ENCODE measurements around the gene RSPH6A. TPM values are rescaled to one million over a fixed set of nuclear protein-coding genes. Genes with fewer than 3 reads are reported as not detected.
A peak's percentile ranks its signal among the peaks of the same experiment; 100 is the strongest.

RSPH6A gene
- polyA plus RNA-seq, 2 donors = 0.16 TPM; not detected in 1

DNA sequence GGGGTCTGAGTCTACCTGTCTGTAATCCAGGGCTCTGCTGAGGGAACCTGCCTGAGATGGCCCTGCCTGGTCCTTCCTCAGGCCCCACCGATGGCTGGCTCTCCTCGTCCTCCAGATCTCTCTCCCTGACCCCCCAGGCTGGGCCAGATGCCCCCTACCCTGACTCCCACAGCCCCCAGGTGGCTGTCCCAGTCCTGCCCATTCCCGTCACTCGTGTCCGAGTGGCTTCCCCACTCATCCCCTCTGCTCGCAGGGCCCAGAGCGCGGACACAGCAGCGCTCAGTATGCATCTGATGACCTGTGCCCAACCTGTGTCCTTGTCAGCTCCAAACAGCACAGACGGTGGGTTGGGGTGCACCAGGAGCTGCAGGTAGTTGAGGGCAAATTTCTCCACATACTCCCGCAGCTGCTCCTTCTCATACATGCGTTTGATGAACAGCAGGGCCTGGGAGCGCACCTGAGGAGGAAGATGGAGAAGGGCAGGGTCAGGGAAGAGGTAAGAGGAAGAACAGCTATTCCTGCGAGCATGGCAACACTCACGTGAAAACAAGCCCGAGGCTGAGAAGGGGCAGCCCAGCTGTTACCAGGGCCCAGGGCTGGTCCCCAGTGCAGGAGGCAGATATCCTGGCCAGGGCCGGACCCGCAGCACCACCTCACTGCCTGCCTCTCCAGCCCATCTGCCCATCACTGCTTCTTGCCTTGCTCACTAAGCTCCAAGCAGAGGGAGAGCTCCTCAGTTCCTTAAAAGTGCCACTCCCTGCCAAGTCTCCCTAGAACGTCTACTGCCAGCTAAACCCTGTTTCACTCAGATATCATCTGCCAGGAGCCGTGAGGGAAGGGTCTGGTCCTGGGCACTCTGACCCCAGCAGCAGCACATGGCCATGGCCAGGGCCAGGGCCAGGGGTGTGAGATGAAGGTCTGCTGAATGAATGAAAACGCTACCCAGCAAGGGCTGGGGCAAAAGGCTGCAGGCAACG is 11.1 kb upstream of the RSPH6A start:
- Histone ChIP-seq H3K27me3 (ENCODE audit: control insufficient read depth in 1 of 2, insufficient read depth in 2 of 2, low read length in 2 of 2) (no peaks in the 10 kb centered on the region), H3K36me3 (ENCODE audit: control insufficient read depth in 2 of 2, insufficient read depth in 2 of 2, low read length in 1 of 2) (peaks cover 22 to 65% of the 10 kb centered on the region in 2 donors), H3K27ac (ENCODE audit: low read depth in 2 of 2, low read length in 1 of 2) (no peak overlapping the region), H3K9me3 (ENCODE audit: control insufficient read depth in 2 of 2, insufficient read depth in 1 of 2, low read depth in 1 of 2, low read length in 1 of 2) (peaks cover 0 to 3% of the 10 kb centered on the region in 2 donors), H3K4me1 (ENCODE audit: control insufficient read depth in 2 of 2, insufficient read depth in 2 of 2, low read length in 1 of 2) (no peaks in the 10 kb centered on the region), H3K4me3 (ENCODE audit: low read depth in 1 of 2, low read length in 2 of 2) (no peak overlapping the region)
- WGBS, 2 donors = 87 to 92% methylated on average over 22 of the region's 22 CpGs

- H3K9me3 ChIP-seq (ENCODE audit: control insufficient read depth in 2 of 2, insufficient read depth in 1 of 2, low read depth in 1 of 2, low read length in 1 of 2) = peaks cover 0 to 3% of the 10 kb centered on the region in 2 donors
- 93 to 96% methylated on average over 8 of the region's 8 CpGs for WGBS, 2 donors
- peaks cover 25 to 65% of the 10 kb centered on the region in 2 donors for H3K36me3 ChIP-seq (ENCODE audit: control insufficient read depth in 2 of 2, insufficient read depth in 2 of 2, low read length in 1 of 2)
- no peaks in the 10 kb centered on the region for H3K27me3 ChIP-seq (ENCODE audit: control insufficient read depth in 1 of 2, insufficient read depth in 2 of 2, low read length in 2 of 2)
- no peak overlapping the region for H3K27ac ChIP-seq (ENCODE audit: low read depth in 2 of 2, low read length in 1 of 2)
- H3K4me3 ChIP-seq (ENCODE audit: low read depth in 1 of 2, low read length in 2 of 2) = no peak overlapping the region
- H3K4me1 ChIP-seq (ENCODE audit: control insufficient read depth in 2 of 2, insufficient read depth in 2 of 2, low read length in 1 of 2) = no peaks in the 10 kb centered on the region
These were observed 10.1 kb upstream of the RSPH6A start for GRCh38 chr19:45825263-45825605.

DNA sequence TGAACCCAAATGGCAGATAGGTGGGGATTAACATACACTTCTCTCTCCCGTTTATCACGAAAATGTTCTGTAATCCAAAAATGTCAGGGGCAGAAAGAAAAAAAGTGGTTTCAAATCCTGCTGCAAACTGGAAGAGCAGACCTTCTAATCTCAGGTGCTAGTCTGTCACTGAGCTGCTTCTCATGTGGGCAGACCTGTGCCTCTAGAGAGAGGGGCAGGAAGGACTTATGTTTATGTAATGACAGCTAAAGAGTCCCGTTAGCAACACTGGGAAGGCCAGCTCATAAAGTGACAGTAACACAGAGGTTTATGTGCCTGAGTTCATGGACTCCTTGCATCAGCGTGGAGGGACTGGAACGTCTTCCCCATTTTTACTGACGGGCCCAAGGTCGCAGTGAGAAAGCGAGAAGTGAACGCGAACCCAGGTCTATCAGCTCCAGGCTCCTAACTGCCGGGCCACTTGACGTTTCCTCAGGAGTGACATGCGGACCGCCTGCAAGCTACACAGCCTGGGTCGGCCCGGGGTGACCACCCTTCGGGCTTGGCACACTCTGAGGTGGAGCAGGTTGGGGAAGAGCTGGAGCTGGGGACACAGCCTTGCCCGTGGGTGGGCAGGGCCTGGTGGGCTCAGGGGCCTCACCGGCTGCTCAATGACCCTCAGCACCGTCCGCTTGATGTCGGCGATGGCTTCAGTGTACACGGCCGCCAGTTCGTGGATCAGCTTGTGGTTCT is 9.6 kb upstream of the RSPH6A start:
- H3K27me3 ChIP-seq (ENCODE audit: control insufficient read depth in 1 of 2, insufficient read depth in 2 of 2, low read length in 2 of 2) = no peaks in the 10 kb centered on the region
- peaks cover 0 to 3% of the 10 kb centered on the region in 2 donors for H3K9me3 ChIP-seq (ENCODE audit: control insufficient read depth in 2 of 2, insufficient read depth in 1 of 2, low read depth in 1 of 2, low read length in 1 of 2)
- peak overlapping the region in 1 of 2 donors; percentile 13 for H3K27ac ChIP-seq (ENCODE audit: low read depth in 2 of 2, low read length in 1 of 2)
- H3K4me1 ChIP-seq (ENCODE audit: control insufficient read depth in 2 of 2, insufficient read depth in 2 of 2, low read length in 1 of 2) = no peaks in the 10 kb centered on the region
- H3K36me3 ChIP-seq (ENCODE audit: control insufficient read depth in 2 of 2, insufficient read depth in 2 of 2, low read length in 1 of 2) = peaks cover 20 to 60% of the 10 kb centered on the region in 2 donors
- 86% methylated on average over 26 of the region's 26 CpGs for WGBS, 2 donors
- no peak overlapping the region for H3K4me3 ChIP-seq (ENCODE audit: low read depth in 1 of 2, low read length in 2 of 2)

- Histone ChIP-seq H3K27ac (ENCODE audit: low read depth in 2 of 2, low read length in 1 of 2) (peak overlapping the region in 1 of 2 donors; percentile 13), H3K4me3 (ENCODE audit: low read depth in 1 of 2, low read length in 2 of 2) (no peak overlapping the region), H3K9me3 (ENCODE audit: control insufficient read depth in 2 of 2, insufficient read depth in 1 of 2, low read depth in 1 of 2, low read length in 1 of 2) (peaks cover 0 to 3% of the 10 kb centered on the region in 2 donors), H3K4me1 (ENCODE audit: control insufficient read depth in 2 of 2, insufficient read depth in 2 of 2, low read length in 1 of 2) (no peaks in the 10 kb centered on the region), H3K27me3 (ENCODE audit: control insufficient read depth in 1 of 2, insufficient read depth in 2 of 2, low read length in 2 of 2) (no peaks in the 10 kb centered on the region), H3K36me3 (ENCODE audit: control insufficient read depth in 2 of 2, insufficient read depth in 2 of 2, low read length in 1 of 2) (peaks cover 15 to 57% of the 10 kb centered on the region in 2 donors)
- 42 to 47% methylated on average over 12 of the region's 12 CpGs for WGBS, 2 donors
These were observed 8.9 kb upstream of the RSPH6A start for GRCh38 chr19:45824041-45824471.

DNA sequence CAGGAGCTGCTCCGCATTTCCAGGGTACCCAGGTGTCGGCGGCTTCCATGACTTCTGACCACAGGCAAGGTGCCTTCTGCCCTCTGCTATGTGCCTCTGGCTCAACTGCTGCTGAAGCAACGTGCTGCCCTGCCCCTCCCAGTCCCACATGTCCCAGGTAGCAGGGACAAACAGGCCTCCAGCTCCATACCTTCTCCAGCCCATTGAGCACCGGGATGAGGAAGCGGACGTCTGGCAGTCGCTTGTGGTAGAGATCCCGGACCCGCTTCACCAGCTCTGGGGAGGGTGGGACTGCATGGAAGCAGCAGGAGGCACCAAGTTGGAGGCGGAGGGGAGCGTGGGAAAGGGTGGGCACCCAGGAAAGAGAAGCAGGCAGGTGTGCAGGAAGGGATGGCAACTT is 8.1 kb upstream of the RSPH6A start:
- H3K36me3 ChIP-seq (ENCODE audit: control insufficient read depth in 2 of 2, insufficient read depth in 2 of 2, low read length in 1 of 2) = peaks cover 7 to 50% of the 10 kb centered on the region in 2 donors
- no peaks in the 10 kb centered on the region for H3K27me3 ChIP-seq (ENCODE audit: control insufficient read depth in 1 of 2, insufficient read depth in 2 of 2, low read length in 2 of 2)
- no peak overlapping the region for H3K4me3 ChIP-seq (ENCODE audit: low read depth in 1 of 2, low read length in 2 of 2)
- H3K9me3 ChIP-seq (ENCODE audit: control insufficient read depth in 2 of 2, insufficient read depth in 1 of 2, low read depth in 1 of 2, low read length in 1 of 2) = no peaks in the 10 kb centered on the region
- 91 to 92% methylated on average over 12 of the region's 12 CpGs for WGBS, 2 donors
- H3K27ac ChIP-seq (ENCODE audit: low read depth in 2 of 2, low read length in 1 of 2) = no peak overlapping the region
- no peaks in the 10 kb centered on the region for H3K4me1 ChIP-seq (ENCODE audit: control insufficient read depth in 2 of 2, insufficient read depth in 2 of 2, low read length in 1 of 2)

DNA sequence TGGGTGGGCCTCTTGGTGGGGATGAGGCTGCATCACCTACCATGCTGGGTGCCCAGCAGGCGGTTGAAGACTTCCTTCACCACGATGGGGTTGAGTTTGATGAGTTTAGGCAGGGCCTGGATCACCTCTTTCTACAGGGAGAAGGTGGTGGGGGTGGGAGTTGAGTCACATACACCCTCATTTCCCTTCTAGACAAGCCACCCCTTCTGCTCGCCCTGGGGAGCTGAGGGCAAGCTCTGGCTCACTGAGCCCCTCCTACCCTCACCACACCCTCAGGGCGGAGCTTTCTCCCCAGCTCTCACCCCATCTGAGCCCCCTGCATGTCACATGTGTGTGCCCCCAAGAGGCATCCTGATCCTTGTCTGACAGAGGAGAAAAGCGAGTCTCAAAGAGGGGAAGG is 7.6 kb upstream of the RSPH6A start:
- H3K36me3 ChIP-seq (ENCODE audit: control insufficient read depth in 2 of 2, insufficient read depth in 2 of 2, low read length in 1 of 2) = peaks cover 5 to 50% of the 10 kb centered on the region in 2 donors
- H3K4me1 ChIP-seq (ENCODE audit: control insufficient read depth in 2 of 2, insufficient read depth in 2 of 2, low read length in 1 of 2) = no peaks in the 10 kb centered on the region
- WGBS, 2 donors = 86 to 87% methylated on average over 5 of the region's 5 CpGs
- H3K9me3 ChIP-seq (ENCODE audit: control insufficient read depth in 2 of 2, insufficient read depth in 1 of 2, low read depth in 1 of 2, low read length in 1 of 2) = no peaks in the 10 kb centered on the region
- no peak overlapping the region for H3K27ac ChIP-seq (ENCODE audit: low read depth in 2 of 2, low read length in 1 of 2)
- H3K4me3 ChIP-seq (ENCODE audit: low read depth in 1 of 2, low read length in 2 of 2) = no peak overlapping the region
- H3K27me3 ChIP-seq (ENCODE audit: control insufficient read depth in 1 of 2, insufficient read depth in 2 of 2, low read length in 2 of 2) = no peaks in the 10 kb centered on the region

DNA sequence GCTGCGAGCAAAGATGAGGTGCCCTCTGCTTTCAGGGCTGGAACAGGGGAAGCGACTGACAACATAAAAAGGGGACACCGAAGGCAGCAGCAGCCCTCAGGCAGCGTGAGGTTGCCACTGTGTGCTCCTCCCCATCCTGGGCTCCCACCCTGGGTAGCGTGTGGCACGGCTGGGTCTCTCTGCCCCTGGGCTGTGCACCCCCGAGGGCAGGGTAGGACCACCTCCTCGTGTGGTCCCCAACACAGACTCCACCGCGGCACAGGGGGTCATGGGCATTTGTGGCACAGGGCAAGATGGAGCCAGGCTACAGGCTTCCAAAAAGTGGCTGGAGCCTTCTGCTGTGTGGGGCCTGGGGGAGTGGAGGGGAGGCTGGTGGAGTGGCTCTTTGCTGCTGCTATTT is 6.5 kb upstream of the RSPH6A start:
- peaks cover 5 to 39% of the 10 kb centered on the region in 2 donors for H3K36me3 ChIP-seq (ENCODE audit: control insufficient read depth in 2 of 2, insufficient read depth in 2 of 2, low read length in 1 of 2)

DNA sequence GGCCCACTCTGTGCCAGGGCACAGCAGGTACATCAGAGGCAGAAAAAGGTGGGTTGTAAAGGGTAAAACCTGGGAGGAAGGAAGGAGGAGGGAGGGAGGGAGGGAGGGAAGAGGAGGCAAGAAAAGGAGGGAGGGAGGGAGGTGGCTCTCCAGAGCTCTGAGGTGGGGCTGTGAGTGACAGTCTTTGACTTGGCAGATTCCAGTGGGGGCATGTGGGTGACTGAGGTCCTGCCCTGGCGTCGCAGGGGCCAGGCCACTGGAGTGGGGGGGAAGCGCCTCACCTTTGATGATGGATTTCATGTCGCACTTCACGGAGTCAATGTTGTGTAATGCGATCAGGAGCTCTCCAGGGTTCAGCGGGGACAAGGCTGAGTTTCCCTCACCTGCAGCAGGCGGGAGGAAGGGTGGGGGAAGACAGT is 6.0 kb upstream of the RSPH6A start:
- Histone ChIP-seq H3K4me3 (ENCODE audit: low read depth in 1 of 2, low read length in 2 of 2) (no peak overlapping the region), H3K4me1 (ENCODE audit: control insufficient read depth in 2 of 2, insufficient read depth in 2 of 2, low read length in 1 of 2) (no peaks in the 10 kb centered on the region), H3K9me3 (ENCODE audit: control insufficient read depth in 2 of 2, insufficient read depth in 1 of 2, low read depth in 1 of 2, low read length in 1 of 2) (no peaks in the 10 kb centered on the region), H3K36me3 (ENCODE audit: control insufficient read depth in 2 of 2, insufficient read depth in 2 of 2, low read length in 1 of 2) (peaks cover 5 to 34% of the 10 kb centered on the region in 2 donors), H3K27me3 (ENCODE audit: control insufficient read depth in 1 of 2, insufficient read depth in 2 of 2, low read length in 2 of 2) (no peaks in the 10 kb centered on the region), H3K27ac (ENCODE audit: low read depth in 2 of 2, low read length in 1 of 2) (no peak overlapping the region)
- WGBS, 2 donors = 66 to 73% methylated on average over 8 of the region's 8 CpGs

More for the DNA sequence above, 6.5 kb upstream of the RSPH6A start:
- H3K27ac ChIP-seq (ENCODE audit: low read depth in 2 of 2, low read length in 1 of 2) = no peak overlapping the region
- H3K4me1 ChIP-seq (ENCODE audit: control insufficient read depth in 2 of 2, insufficient read depth in 2 of 2, low read length in 1 of 2) = no peaks in the 10 kb centered on the region
- H3K4me3 ChIP-seq (ENCODE audit: low read depth in 1 of 2, low read length in 2 of 2) = no peak overlapping the region
- 78 to 81% methylated on average over 10 of the region's 10 CpGs for WGBS, 2 donors
- H3K9me3 ChIP-seq (ENCODE audit: control insufficient read depth in 2 of 2, insufficient read depth in 1 of 2, low read depth in 1 of 2, low read length in 1 of 2) = no peaks in the 10 kb centered on the region
- no peaks in the 10 kb centered on the region for H3K27me3 ChIP-seq (ENCODE audit: control insufficient read depth in 1 of 2, insufficient read depth in 2 of 2, low read length in 2 of 2)

- Histone ChIP-seq H3K4me3 (ENCODE audit: low read depth in 1 of 2, low read length in 2 of 2) (no peak overlapping the region), H3K9me3 (ENCODE audit: control insufficient read depth in 2 of 2, insufficient read depth in 1 of 2, low read depth in 1 of 2, low read length in 1 of 2) (no peaks in the 10 kb centered on the region), H3K36me3 (ENCODE audit: control insufficient read depth in 2 of 2, insufficient read depth in 2 of 2, low read length in 1 of 2) (peaks cover 5 to 31% of the 10 kb centered on the region in 2 donors), H3K27ac (ENCODE audit: low read depth in 2 of 2, low read length in 1 of 2) (no peak overlapping the region), H3K4me1 (ENCODE audit: control insufficient read depth in 2 of 2, insufficient read depth in 2 of 2, low read length in 1 of 2) (no peaks in the 10 kb centered on the region), H3K27me3 (ENCODE audit: control insufficient read depth in 1 of 2, insufficient read depth in 2 of 2, low read length in 2 of 2) (no peaks in the 10 kb centered on the region)
- 66 to 71% methylated on average over 19 to 20 of the region's 20 CpGs for WGBS, 2 donors
These were observed 5.5 kb upstream of the RSPH6A start for GRCh38 chr19:45820413-45821102.

Measured in esophagus (tissue), 2 donors.